Urothelium cell line (cell line): ENCODE data around the gene DUSP16.
"Not testable (repeated sequence)": the region's sequence is repeated elsewhere in the genome, so short reads cannot be mapped to it uniquely, and the experiment has no call there.

Experiments used
- DNase-seq: peaks from one replicate; pipeline ENCODE4 v3.0.0; 2011; ENCODE audit warnings: low spot score, mixed read lengths
- FAIRE-seq: peaks from 2 replicates; lab custom pipeline; 2011; peaks lifted over from hg19 to GRCh38; lab: Jason Lieb, UNC

The DUSP16 gene

DNA sequence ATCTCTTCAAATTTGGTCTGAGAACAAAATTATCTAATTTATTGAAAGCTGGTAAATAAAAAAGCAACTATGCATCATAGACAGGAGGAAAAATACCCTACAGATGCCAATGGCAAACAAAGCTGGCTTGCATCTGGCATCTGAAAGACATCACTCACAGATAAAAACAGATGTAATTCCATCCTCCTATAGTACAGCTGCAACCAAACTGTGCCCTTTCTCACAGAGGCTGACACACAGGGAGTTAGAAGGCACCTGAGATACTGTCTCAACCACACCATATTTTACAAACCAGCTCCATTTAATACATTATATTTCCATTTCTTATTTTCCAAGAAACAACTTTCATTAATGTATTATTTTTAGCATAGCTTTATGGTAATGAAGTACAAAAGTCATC lies 39.4 kb downstream of the DUSP16 start:
- FAIRE-seq (peak; percentile 70), DNase-seq (no peak)

- not testable (repeated sequence) for DNase-seq, FAIRE-seq
Observed at GRCh38 chr12:12522657-12523056, 40.0 kb downstream of the DUSP16 start.

GRCh38 chr12:12521888-12522287 lies 40.8 kb downstream of the DUSP16 start:
- no peak for FAIRE-seq
- no peak for DNase-seq

DNA sequence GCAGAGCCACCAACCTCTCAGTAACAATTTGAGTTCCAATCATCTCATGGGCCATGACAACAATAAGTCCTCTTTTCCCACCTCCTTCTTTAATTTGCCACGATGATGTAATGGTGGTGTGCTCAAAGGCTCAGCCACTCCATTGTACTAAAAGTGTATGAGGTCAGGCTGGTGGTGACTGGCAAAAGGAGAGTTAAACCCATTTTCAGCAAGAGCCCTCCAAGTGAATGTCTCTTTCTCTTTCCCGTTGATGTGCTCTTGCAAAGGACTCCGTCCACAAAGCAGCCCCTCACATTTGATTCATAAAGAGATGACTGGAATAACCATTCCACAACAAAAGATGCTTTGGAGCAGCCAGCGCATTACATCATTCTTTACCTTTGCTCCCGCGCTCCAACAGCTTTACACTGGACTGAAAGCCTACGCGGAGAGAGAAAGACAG lies 41.6 kb downstream of the DUSP16 start:
- DNase-seq (no peak), FAIRE-seq (peak; percentile 13)

DNA sequence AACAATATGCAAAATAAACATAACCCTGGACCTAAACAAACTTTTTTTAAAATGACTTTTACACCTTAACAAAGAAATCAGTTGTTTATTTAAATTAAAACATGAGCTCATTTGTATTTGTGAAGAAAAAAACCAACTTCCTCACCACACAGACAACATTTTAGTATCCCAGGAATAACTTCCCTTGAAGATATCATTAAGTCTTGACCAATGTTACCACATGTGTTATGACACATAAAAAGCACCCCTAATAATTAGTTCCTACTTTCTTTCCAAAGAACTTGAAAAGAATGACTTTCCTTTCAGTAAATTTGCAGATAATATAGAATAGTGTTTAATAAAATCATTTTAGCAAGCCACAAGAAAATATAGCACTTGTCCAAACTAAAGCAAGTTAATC lies 42.4 kb downstream of the DUSP16 start:
- no peak for DNase-seq
- FAIRE-seq, result no peak

- no peak for DNase-seq
- FAIRE-seq, result no peak
Observed at GRCh38 chr12:12519354-12519998, 43.2 kb downstream of the DUSP16 start.

DNA sequence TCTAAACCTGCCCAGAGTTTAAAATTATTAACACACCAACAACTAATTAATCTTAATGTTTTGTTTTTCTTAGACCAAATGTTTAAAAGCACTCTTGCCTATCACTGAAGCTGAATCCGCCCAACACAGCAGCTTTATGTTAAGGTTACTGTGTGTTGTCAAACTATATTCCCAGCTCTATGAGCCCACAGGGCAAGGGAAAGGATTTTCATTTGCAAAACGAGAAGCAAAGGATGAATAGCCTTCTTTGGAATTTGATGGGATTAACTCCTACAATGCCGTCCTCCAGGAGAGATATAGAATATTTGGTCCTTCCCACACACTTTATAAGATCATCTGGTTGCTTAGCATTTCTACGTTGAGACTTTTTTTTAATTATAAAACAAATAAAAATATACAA lies 43.7 kb downstream of the DUSP16 start:
- DNase-seq, result no peak
- peak; percentile 58 for FAIRE-seq

DNA sequence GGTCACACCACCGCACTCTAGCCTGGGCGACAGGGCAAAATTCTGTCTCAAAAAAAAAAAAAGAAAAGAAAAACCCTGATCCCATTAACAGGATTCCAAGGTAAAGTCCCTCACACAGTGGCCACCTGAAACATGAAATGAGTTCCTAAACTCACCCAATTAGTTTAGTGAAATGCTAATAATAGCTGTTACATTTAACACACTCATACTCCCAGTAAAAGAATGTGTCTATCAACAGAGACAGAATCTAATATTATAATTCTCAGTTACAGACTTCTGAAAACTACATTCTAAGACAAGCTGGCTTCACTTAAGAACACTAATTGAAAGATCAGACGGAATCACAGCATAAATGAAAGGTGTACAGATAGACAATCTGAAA lies 44.2 kb downstream of the DUSP16 start:
- DNase-seq, result no peak
- no peak for FAIRE-seq

- FAIRE-seq, result no peak
- DNase-seq, result no peak
Observed at GRCh38 chr12:12513416-12514006, 49.2 kb downstream of the DUSP16 start.

- FAIRE-seq (peak; percentile 84), DNase-seq (no peak)
Observed at GRCh38 chr12:12511895-12512711, 50.6 kb downstream of the DUSP16 start.

GRCh38 chr12:12511021-12511783 lies 51.5 kb downstream of the DUSP16 start:
- FAIRE-seq (no peak), DNase-seq (no peak)

GRCh38 chr12:12510551-12510950 lies 52.1 kb downstream of the DUSP16 start:
- no peak for DNase-seq
- no peak for FAIRE-seq

DNA sequence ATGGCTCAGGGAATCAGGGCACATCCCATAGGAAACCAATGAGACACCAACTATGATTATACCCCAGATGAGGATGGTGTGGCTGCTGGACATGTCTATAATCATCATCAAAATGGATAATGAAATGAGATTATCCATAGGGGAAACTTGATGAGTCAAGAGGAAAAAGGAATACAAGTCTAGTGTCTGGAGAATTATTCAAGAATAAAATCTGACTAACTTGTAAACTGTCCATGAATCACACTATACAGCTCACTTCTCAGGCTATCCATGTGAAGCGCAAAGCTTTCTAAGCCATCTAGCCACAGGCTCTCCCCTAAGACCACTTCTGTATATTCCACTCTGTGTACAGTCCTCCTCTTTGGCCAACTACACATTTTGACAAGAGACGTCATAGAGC lies 52.5 kb downstream of the DUSP16 start:
- DNase-seq (no peak), FAIRE-seq (no peak)

GRCh38 chr12:12508612-12509011 lies 54.1 kb downstream of the DUSP16 start:
- no peak for FAIRE-seq
- no peak for DNase-seq

DNA sequence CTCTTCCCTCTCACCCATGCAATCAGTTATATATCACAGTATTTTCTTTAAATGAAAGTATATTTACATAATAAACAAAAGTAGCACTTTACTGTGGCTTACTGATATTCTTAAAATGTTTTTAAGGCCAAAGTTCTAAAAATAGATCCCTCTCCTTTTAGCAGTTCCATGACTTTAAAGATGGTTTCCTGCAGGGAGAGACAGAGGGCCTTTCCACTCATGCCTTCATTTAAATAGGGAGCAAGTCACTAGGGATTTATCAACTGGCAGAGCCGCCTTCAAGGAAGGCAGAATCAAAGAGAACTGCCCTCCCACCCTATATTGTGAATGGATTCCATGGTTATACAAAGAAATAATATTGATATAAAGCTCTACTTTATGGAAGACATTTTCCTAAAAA lies 55.5 kb downstream of the DUSP16 start:
- FAIRE-seq (no peak), DNase-seq (no peak)

GRCh38 chr12:12506496-12506890 lies 56.2 kb downstream of the DUSP16 start:
- FAIRE-seq (no peak), DNase-seq (no peak)

- peak; percentile 52 for FAIRE-seq
- DNase-seq, result no peak
Observed at GRCh38 chr12:12505544-12506495, 56.8 kb downstream of the DUSP16 start.

- FAIRE-seq (no peak), DNase-seq (no peak)
Observed at GRCh38 chr12:12503384-12504078, 59.1 kb downstream of the DUSP16 start.

DNA sequence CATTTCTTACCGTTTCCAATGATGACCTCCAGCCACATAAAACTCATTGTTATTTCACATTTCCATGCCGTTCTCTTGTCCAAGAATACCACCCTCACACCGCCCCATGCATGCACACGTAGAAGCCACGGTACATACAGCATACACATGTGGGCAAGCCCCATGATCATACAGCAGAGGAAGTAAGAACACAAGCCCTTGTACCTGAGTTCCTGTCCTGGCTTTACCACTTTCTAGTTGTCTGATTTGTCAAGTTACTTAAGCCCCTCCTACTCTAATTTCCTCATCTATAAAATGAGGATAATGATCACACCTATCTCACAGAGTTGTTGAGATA lies 59.9 kb downstream of the DUSP16 start:
- DNase-seq, result no peak
- peak; percentile 78 for FAIRE-seq
